HFFc6 (cell line): ENCODE measurements around the gene TTC39A. TPM values are rescaled to one million over a fixed set of nuclear protein-coding genes. Genes with fewer than 3 reads are reported as not detected.

Source experiments
- DNase-seq: peaks from one replicate; pipeline ENCODE4 v3.0.0-alpha.2; 2018
- H3K27ac Mint-ChIP-seq: 2 replicates; pipeline ENCODE4 v1.8.0; 2020; ENCODE audit warnings: mild to moderate bottlenecking, mixed read lengths
- H3K27me3 Mint-ChIP-seq: 2 replicates; pipeline ENCODE4 v1.8.0; 2021; ENCODE audit warnings: mild to moderate bottlenecking, moderate library complexity, mixed read lengths; ENCODE audit not compliant: insufficient read depth
- H3K36me3 Mint-ChIP-seq: 2 replicates; pipeline ENCODE4 v1.8.0; 2021; ENCODE audit warnings: low read depth, mixed read lengths
- H3K4me1 Mint-ChIP-seq: 2 replicates; pipeline ENCODE4 v1.8.0; 2020; ENCODE audit warnings: low read depth, mixed read lengths
- H3K4me3 Mint-ChIP-seq: 2 replicates; pipeline ENCODE4 v1.8.0; 2020; ENCODE audit warnings: mild to moderate bottlenecking, moderate library complexity, mixed read lengths
- H3K9me3 Mint-ChIP-seq: 2 replicates; pipeline ENCODE4 v1.8.0; 2020; ENCODE audit warnings: mild to moderate bottlenecking, mixed read lengths
- total RNA-seq, 6 experiments: library from RNA; stranded (reverse); fragmentation: NEBNext Ultra II Directional; extraction: Animal tissue kit (Norgen Biotek cat#: 25700); gene quantifications; 2 replicates in 1 of 6; 3 replicates in 5 of 6; pipeline ENCODE4 v1.2.3, GENCODE V29; 2021
- TF ChIP-seq, protein P1 (sequence below): fragments of 200-600 bp; sonication (generic); IDR thresholded peaks from 2 replicates; pipeline ENCODE4 v1.5.0; 2021; ENCODE audit warnings: antibody characterized with exemption, mild to moderate bottlenecking

The TTC39A gene
- total RNA-seq, 6 experiments from 2014 or later: 0.10 to 0.52 (median 0.17) TPM; not detected in 2

DNA sequence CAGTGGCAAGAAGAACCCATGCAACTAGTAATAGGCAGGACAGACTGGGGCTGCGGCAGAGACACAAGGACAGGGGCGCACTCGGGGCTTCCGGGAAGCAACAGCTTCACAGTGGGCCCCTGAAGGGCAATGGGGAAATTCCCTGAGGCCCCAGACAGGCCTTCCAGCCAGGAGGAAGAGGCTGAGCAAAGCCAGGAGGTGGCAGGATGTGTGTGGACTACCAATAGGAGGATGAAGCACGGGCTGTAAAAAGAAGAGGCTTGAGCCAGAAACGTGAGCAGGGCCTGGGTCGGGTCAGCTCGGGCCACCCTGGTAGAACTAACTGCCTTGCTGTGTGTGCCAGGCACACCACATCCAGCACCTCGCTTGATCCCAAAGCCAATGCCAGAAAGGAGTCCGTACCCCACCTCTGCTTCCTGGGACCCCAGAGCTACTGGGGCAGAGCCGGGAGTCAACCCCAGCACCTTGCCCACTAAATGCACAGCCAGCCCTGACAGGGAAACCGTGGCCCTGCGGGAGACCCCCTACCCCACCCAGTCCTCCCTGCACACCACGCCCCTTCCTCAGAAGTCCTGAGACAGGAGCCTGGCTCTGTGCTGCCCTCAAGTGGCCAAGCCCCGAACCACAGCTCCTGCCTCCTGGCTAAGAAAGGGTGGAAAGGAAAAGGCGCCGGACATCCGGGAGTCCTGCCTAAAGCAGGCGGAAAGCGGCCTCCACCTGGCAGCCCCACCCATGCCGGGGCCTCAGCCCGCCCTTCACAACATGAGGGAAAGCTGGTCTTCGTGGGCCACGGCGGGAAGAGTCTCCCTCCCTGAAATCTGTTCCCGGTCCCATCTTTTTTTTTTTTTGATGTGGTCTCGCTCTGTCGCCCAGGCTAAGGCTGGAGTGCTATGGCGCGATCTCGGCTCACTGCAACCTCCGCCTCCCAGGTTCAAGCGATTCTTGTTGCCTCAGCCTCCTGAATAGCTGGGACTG is 33.7 kb downstream of the TTC39A start:
- TF ChIP-seq, protein P1, sequence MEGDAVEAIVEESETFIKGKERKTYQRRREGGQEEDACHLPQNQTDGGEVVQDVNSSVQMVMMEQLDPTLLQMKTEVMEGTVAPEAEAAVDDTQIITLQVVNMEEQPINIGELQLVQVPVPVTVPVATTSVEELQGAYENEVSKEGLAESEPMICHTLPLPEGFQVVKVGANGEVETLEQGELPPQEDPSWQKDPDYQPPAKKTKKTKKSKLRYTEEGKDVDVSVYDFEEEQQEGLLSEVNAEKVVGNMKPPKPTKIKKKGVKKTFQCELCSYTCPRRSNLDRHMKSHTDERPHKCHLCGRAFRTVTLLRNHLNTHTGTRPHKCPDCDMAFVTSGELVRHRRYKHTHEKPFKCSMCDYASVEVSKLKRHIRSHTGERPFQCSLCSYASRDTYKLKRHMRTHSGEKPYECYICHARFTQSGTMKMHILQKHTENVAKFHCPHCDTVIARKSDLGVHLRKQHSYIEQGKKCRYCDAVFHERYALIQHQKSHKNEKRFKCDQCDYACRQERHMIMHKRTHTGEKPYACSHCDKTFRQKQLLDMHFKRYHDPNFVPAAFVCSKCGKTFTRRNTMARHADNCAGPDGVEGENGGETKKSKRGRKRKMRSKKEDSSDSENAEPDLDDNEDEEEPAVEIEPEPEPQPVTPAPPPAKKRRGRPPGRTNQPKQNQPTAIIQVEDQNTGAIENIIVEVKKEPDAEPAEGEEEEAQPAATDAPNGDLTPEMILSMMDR: peak; percentile 98
- H3K4me3 Mint-ChIP-seq: peak overlapping the region; percentile 61; the same call in 1 of the 2 replicates
- peak; percentile 62 for DNase-seq
- no peaks in the 10 kb centered on the region for H3K9me3 Mint-ChIP-seq
- H3K36me3 Mint-ChIP-seq: no peaks in the 10 kb centered on the region
- H3K27ac Mint-ChIP-seq: peak overlapping the region; percentile 52
- H3K4me1 Mint-ChIP-seq: peaks cover 19% of the 10 kb centered on the region
- peaks cover 5% of the 10 kb centered on the region for H3K27me3 Mint-ChIP-seq

DNA sequence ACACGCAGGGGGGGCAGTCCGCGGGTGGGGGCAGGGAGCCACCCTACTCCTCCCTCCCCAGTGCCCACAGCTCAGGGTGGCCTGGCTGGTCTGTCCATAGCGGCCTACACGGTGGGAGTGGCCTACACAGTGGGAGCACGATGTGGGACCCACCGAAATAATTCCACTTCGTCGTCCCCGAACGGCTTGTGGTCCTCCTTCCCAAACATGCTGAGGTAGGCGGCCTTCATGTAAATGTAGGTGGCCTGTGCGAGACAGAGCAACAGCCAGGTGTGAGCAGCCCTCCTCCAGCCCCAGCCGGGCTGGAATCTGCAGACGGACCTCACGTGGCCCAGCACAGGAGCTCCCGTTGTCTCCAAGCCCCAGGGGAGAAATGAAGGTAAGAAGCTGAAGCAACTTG is 34.4 kb downstream of the TTC39A start:
- TF ChIP-seq, protein P1: no peak
- peaks cover 19% of the 10 kb centered on the region for H3K4me1 Mint-ChIP-seq
- H3K4me3 Mint-ChIP-seq: no peak overlapping the region
- no peaks in the 10 kb centered on the region for H3K9me3 Mint-ChIP-seq
- DNase-seq: no peak
- H3K36me3 Mint-ChIP-seq: no peaks in the 10 kb centered on the region
- peaks cover 5% of the 10 kb centered on the region for H3K27me3 Mint-ChIP-seq
- H3K27ac Mint-ChIP-seq: no peak overlapping the region

DNA sequence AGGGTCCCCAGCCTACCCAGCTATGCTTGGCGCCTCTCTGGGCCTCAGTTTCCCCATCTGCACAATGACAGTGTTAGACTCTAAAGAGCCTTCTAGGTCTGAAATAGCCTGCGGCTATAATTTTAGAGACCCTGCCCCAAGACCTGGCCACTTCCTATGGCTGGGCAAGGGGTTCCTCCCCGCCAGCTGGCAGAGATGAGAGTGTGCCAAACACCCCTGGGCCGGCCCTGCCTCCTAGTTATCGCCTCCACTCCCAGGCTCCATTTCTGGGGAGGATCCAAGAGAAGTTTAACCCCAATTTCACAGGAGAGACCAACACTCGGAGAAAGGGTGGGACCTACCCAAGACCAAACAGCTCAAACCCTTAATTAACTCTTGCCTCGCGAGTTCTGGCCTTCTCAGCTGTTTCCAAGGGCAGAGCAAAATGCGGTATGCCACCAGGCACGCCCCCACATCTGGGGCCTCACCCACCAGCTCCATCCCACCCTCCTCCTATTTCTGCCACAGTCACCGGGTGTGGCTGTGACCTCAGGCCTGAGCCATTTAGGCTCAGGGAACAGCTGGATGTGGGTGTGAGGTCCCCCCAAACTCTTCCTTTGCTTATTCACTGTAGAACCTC is 35.7 kb downstream of the TTC39A start:
- Mint-ChIP-seq H3K9me3 (no peaks in the 10 kb centered on the region), H3K36me3 (no peaks in the 10 kb centered on the region), H3K27me3 (peaks cover 5% of the 10 kb centered on the region), H3K27ac (no peak overlapping the region), H3K4me3 (no peak overlapping the region), H3K4me1 (peaks cover 19% of the 10 kb centered on the region)
- TF ChIP-seq, protein P1: no peak
- DNase-seq: no peak

DNA sequence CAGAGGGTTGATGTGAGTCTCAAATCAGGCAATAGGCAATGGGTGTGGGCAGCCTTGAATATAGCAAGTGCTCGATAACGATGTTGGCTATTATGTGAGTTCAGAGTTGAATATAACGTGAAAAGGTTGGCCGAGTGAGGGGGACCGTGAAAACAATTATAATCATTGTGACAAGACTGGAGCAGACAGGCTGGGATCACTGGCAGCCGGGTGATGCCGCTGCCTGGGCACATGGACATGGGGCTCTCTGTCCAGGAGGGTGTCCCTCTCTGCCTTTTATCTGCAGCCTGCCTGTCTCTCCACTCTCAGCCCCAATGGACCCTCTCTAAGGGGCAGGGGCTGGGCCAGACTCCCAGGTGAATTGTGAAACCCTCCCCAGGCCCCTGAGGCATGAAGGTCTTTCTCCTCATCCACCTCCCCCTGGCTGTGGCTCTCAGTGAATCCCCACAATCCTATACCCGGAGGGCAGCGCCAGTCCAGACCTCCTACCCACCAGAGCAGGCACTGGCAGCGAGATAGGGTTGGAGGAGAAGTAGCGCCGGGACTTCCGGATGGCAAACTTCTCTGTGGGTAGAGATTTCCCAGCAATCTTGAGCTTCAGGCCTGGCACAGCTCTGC is 36.4 kb downstream of the TTC39A start:
- TF ChIP-seq, protein P1: no peak
- no peak for DNase-seq
- peaks cover 19% of the 10 kb centered on the region for H3K4me1 Mint-ChIP-seq
- H3K36me3 Mint-ChIP-seq: no peaks in the 10 kb centered on the region
- no peaks in the 10 kb centered on the region for H3K9me3 Mint-ChIP-seq
- no peak overlapping the region for H3K4me3 Mint-ChIP-seq
- peaks cover 5% of the 10 kb centered on the region for H3K27me3 Mint-ChIP-seq
- H3K27ac Mint-ChIP-seq: no peak overlapping the region

DNA sequence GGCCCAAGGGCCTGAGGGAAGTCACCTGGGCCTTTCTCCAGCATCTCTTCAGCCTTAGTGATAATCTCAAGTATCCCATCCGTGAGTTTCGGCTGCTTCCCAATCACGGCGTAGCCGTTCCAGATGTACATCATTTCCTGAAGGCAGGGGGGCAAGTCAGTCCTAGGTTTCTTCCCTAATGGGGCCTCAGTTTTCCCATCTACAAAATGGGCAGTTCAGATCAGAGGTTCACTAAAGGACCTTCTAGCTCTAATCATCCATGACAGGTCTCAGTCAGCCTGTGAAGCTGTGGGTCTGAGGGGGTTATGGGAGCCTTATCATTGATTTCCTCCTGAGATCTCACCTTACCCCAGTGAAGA is 39.9 kb downstream of the TTC39A start:
- no peak overlapping the region for H3K27ac Mint-ChIP-seq
- no peak for DNase-seq
- no peaks in the 10 kb centered on the region for H3K9me3 Mint-ChIP-seq
- H3K27me3 Mint-ChIP-seq: no peaks in the 10 kb centered on the region
- no peak overlapping the region for H3K4me3 Mint-ChIP-seq
- 0 out of 2 replicates have a peak, but pooled peaks cover 6% of the 10 kb centered on the region for H3K4me1 Mint-ChIP-seq
- 0 out of 2 replicates have a peak, but pooled peaks cover 4% of the 10 kb centered on the region for H3K36me3 Mint-ChIP-seq
- TF ChIP-seq, protein P1: no peak
